Measurements from ENCODE around the gene ARID1A. TPM values are rescaled to one million over a fixed set of nuclear protein-coding genes. Genes with fewer than 3 reads are reported as not detected.

The ARID1A gene
- total and polyA plus RNA-seq, 2 experiments from 2014 or later = 50.0 to 104 TPM

DNA sequence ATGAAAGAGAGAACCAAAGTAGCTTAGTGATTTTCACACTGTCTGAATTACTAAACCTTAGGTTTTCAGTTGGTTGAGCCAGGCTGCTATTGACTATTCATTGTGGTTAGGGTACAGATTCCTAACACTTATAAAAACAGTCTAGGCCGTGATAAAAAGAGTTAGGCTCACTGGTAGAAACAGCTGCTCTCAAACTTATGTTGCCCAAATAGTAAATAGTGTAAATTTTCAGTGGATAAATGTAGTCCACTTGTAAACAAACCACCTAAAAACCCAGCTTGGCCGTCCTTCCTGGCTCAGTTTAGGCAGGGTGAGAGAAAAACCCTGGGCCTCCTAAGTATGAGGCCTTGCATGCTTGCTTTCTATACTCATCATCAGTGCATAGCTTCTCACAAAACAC lies 34.9 kb downstream of the ARID1A start:
- peaks cover 59% of the 10 kb centered on the region for H3K36me3 Mint-ChIP-seq (ENCODE audit: low read depth)
- no peak for TF ChIP-seq ZNF331 (CRISPR knock-in tag; IDR thresholded peaks at IDR 0.05; ENCODE audit: low read depth)
- TF ChIP-seq, protein P1, sequence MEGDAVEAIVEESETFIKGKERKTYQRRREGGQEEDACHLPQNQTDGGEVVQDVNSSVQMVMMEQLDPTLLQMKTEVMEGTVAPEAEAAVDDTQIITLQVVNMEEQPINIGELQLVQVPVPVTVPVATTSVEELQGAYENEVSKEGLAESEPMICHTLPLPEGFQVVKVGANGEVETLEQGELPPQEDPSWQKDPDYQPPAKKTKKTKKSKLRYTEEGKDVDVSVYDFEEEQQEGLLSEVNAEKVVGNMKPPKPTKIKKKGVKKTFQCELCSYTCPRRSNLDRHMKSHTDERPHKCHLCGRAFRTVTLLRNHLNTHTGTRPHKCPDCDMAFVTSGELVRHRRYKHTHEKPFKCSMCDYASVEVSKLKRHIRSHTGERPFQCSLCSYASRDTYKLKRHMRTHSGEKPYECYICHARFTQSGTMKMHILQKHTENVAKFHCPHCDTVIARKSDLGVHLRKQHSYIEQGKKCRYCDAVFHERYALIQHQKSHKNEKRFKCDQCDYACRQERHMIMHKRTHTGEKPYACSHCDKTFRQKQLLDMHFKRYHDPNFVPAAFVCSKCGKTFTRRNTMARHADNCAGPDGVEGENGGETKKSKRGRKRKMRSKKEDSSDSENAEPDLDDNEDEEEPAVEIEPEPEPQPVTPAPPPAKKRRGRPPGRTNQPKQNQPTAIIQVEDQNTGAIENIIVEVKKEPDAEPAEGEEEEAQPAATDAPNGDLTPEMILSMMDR (conservative IDR thresholded peaks at IDR 0.05; ENCODE audit: low read depth in 2 of 2) = no peak
- TF ChIP-seq JUNB (IDR thresholded peaks at IDR 0.05; ENCODE audit: unreplicated experiment) = no peak
- no peak for TF ChIP-seq POLR2AphosphoS5 (IDR thresholded peaks at IDR 0.05; ENCODE audit: low read depth)
- TF ChIP-seq STAT1 (IDR thresholded peaks at IDR 0.05; ENCODE audit: unreplicated experiment) = no peak
- TF ChIP-seq EZH2 (IDR thresholded peaks at IDR 0.05; ENCODE audit: low read depth, unreplicated experiment) = no peak
- no peak for TF ChIP-seq CREB1 (CRISPR knock-in tag; IDR thresholded peaks at IDR 0.05; ENCODE audit: low read depth)
- TF ChIP-seq NANOG (IDR thresholded peaks at IDR 0.05; ENCODE audit: borderline replicate concordance) = no peak
- TF ChIP-seq ZNF462 (CRISPR knock-in tag; IDR thresholded peaks at IDR 0.05) = no peak
- ATAC-seq = no peak

More for the DNA sequence above, 34.9 kb downstream of the ARID1A start:
- peaks cover 57% of the 10 kb centered on the region for H4K20me1 ChIP-seq (replicated peaks; ENCODE audit: insufficient read depth)
- no peak overlapping the region for H3K4me2 ChIP-seq
- Mint-ChIP-seq H3K4me3 (no peak overlapping the region), H3K27me3 (ENCODE audit: insufficient read depth, low read depth, poor library complexity) (peaks cover 3% of the 10 kb centered on the region), H3K27ac (no peak overlapping the region), H3K4me1 (peaks cover 36% of the 10 kb centered on the region), H3K9me3 (no peaks in the 10 kb centered on the region)
- DNase-seq (ENCODE audit: low spot score) = no peak
- H3K27ac ChIP-seq (ENCODE audit: low read depth) = no peak overlapping the region
- H3K79me2 ChIP-seq (replicated peaks; ENCODE audit: insufficient read depth) = peaks cover 95% of the 10 kb centered on the region
- no peak overlapping the region for H3K4me3 ChIP-seq
- H3K9me2 ChIP-seq (ENCODE audit: insufficient read depth) = no peaks in the 10 kb centered on the region
- peaks cover 54% of the 10 kb centered on the region for H3K36me3 ChIP-seq (ENCODE audit: insufficient read depth)
- H3K4me1 ChIP-seq (ENCODE audit: insufficient read depth) = peaks cover 33% of the 10 kb centered on the region
- no peaks in the 10 kb centered on the region for H3K27me3 ChIP-seq (ENCODE audit: insufficient read depth)
- H3F3A ChIP-seq (replicated peaks; ENCODE audit: low read depth) = no peaks in the 10 kb centered on the region
- no peak overlapping the region for H2AFZ ChIP-seq

Measured in GM23338 (cell line).